SIG-M5 (cell line): ENCODE results near the gene TCF23.
"Not testable (repeated sequence)": the region's sequence is repeated elsewhere in the genome, so short reads cannot be mapped to it uniquely, and the experiment has no call there.

Experiments used
- DNase-seq: peaks from one replicate; lab custom pipeline; 2025; lab: John Stamatoyannopoulos, UW

The TCF23 gene

GRCh38 chr2:27154488-27154887 lies 5.7 kb downstream of the TCF23 start:
- DNase-seq = no peak

- no peak for DNase-seq
Measured at GRCh38 chr2:27155069-27155520, 6.3 kb downstream of the TCF23 start.

- no peak for DNase-seq
Measured at GRCh38 chr2:27158468-27158867, 9.7 kb downstream of the TCF23 start.

- no peak for DNase-seq
Measured at GRCh38 chr2:27159271-27159670, 10.5 kb downstream of the TCF23 start.

- DNase-seq = no peak
Measured at GRCh38 chr2:27160191-27160590, 11.4 kb downstream of the TCF23 start.

GRCh38 chr2:27162151-27163121 lies 13.6 kb downstream of the TCF23 start:
- DNase-seq = no peak

GRCh38 chr2:27164960-27165763 lies 16.4 kb downstream of the TCF23 start:
- DNase-seq = no peak

GRCh38 chr2:27170581-27171337 lies 22.0 kb downstream of the TCF23 start:
- no peak for DNase-seq

- no peak for DNase-seq
Measured at GRCh38 chr2:27171351-27171848, 22.6 kb downstream of the TCF23 start.

GRCh38 chr2:27174638-27175037 lies 25.8 kb downstream of the TCF23 start:
- no peak for DNase-seq

- DNase-seq = no peak
Measured at GRCh38 chr2:27175330-27175729, 26.5 kb downstream of the TCF23 start.

- not testable (repeated sequence) for DNase-seq
Measured at GRCh38 chr2:27175781-27176180, 27.0 kb downstream of the TCF23 start.

GRCh38 chr2:27177441-27178351 lies 28.9 kb downstream of the TCF23 start:
- no peak for DNase-seq

- no peak for DNase-seq
Measured at GRCh38 chr2:27178469-27178868, 29.7 kb downstream of the TCF23 start.

- no peak for DNase-seq
Measured at GRCh38 chr2:27179344-27180000, 30.7 kb downstream of the TCF23 start.

- no peak for DNase-seq
Measured at GRCh38 chr2:27182346-27182745, 33.5 kb downstream of the TCF23 start.

- no peak for DNase-seq
Measured at GRCh38 chr2:27184115-27184514, 35.3 kb downstream of the TCF23 start.

- DNase-seq = peak; percentile 33
Measured at GRCh38 chr2:27185331-27186026, 36.7 kb downstream of the TCF23 start.

GRCh38 chr2:27186613-27187345 lies 38.0 kb downstream of the TCF23 start:
- DNase-seq = no peak
